PC-9 (cell line): ENCODE measurements around the gene ECI2.

ENCODE experiments used
- EZH2 ChIP-seq: fragments of 200-600 bp; sonication (generic); IDR thresholded peaks from 2 replicates; pipeline ENCODE4 v1.8.0; 2017; ENCODE audit warnings: antibody characterized with exemption, low read depth
- TF ChIP-seq, protein P1 (sequence below): fragments of 200-600 bp; sonication (generic); conservative IDR thresholded peaks from 2 replicates; pipeline ENCODE4 v1.6.1; 2017; ENCODE audit warnings: mixed run types, antibody characterized with exemption, mild to moderate bottlenecking, moderate library complexity

DNA sequence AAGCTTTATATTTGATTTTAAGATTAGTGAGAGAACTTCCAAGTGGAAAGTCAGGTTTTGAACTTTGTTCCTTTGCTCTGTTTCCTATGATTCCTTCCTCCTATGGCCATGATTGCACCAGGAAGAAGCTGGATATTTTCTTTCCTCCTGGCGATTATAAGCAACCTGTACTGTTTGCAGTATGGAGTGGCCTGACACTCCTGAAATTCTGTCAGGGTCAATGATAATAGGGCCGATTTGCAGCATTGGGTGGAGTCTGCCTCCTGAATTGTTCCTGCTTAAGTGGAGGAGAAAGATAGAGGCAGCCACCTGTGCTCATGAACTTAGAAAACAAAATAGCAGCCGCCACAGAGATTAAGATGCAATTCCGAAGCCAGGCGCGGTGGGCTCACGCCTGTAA is 46.7 kb downstream of the ECI2 start:
- TF ChIP-seq EZH2, result no peak
- TF ChIP-seq, protein P1, sequence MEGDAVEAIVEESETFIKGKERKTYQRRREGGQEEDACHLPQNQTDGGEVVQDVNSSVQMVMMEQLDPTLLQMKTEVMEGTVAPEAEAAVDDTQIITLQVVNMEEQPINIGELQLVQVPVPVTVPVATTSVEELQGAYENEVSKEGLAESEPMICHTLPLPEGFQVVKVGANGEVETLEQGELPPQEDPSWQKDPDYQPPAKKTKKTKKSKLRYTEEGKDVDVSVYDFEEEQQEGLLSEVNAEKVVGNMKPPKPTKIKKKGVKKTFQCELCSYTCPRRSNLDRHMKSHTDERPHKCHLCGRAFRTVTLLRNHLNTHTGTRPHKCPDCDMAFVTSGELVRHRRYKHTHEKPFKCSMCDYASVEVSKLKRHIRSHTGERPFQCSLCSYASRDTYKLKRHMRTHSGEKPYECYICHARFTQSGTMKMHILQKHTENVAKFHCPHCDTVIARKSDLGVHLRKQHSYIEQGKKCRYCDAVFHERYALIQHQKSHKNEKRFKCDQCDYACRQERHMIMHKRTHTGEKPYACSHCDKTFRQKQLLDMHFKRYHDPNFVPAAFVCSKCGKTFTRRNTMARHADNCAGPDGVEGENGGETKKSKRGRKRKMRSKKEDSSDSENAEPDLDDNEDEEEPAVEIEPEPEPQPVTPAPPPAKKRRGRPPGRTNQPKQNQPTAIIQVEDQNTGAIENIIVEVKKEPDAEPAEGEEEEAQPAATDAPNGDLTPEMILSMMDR, result no peak
